ENCODE data around the gene POU2F1. TPM values are rescaled to one million over a fixed set of nuclear protein-coding genes. Genes with fewer than 3 reads are reported as not detected.
A peak's percentile ranks its signal among the peaks of the same experiment; 100 is the strongest.

POU2F1 gene
- total RNA-seq, 1 experiment from 2014 or later: 19.0 TPM

DNA sequence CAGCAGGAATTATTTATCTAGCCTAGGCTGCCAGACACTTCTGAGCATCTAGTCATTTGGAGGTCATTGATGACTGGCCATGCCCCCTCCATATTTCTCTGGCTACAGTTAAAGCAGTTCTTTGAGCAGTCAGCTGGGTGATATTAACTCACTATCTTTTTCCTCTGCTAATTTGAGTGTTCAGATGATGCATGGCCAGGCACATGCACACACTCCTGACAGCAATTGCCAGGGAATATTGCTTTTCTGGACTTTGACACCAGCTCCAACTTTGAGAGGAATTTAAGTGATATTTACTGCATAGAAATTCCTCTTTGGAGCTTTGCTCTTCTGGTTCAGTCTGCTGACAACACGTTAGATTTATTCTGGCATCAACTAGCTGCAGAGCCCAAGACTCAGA is 245.1 kb downstream of the POU2F1 start:
- DNase-seq (ENCODE audit: low spot score): peak; percentile 73
- in situ Hi-C loops (cut with HindIII; ENCODE audit: low sequenced_read_pairs): no loop called here

- in situ Hi-C loops (cut with HindIII; ENCODE audit: low sequenced_read_pairs): no loop called here
- peak; percentile 75 for DNase-seq (ENCODE audit: low spot score)
These were observed 246.5 kb downstream of the POU2F1 start for GRCh38 chr1:167467126-167467710.

GRCh38 chr1:167467752-167468151 is 247.1 kb downstream of the POU2F1 start:
- in situ Hi-C loops (cut with HindIII; ENCODE audit: low sequenced_read_pairs): no loop called here
- no peak for DNase-seq (ENCODE audit: low spot score)

DNA sequence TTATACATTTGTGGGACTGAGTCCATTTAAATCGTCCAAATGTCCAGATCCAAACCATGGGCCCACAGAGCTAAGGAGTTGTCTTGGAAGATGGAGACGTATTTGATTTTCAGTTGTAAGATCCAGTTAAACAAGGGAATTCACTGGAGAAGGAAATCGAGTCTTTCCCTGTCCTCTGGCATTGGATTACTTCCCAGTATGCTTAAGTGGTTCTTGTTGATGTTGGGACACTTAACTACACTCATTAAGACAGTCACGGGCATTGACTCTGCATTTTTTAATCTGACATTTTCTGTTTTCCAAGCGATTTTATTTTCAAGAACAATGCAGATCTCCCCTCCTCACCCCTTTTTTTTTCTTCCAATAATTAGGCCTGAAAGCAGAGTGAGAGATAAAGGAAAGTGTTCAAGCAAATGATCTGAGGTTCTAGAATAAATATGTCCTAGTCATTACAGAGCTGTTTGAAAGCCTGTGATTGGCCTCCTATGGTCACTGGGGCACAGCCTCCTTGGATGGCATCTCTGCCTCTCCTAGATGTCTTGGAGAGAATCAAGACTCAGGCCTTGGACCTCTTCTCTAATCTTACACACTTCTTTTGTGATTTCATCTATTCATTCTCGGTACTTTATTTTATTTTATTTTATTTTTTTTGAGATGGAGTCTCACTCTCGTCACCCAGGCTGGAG is 248.7 kb downstream of the POU2F1 start:
- no peak for DNase-seq (ENCODE audit: low spot score)
- in situ Hi-C loops (cut with HindIII; ENCODE audit: low sequenced_read_pairs): no loop called here

- in situ Hi-C loops (cut with HindIII; ENCODE audit: low sequenced_read_pairs): no loop called here
- DNase-seq (ENCODE audit: low spot score): no peak
These were observed 250.9 kb downstream of the POU2F1 start for GRCh38 chr1:167471568-167471967.

- in situ Hi-C loops (cut with HindIII; ENCODE audit: low sequenced_read_pairs): no loop called here
- DNase-seq (ENCODE audit: low spot score): no peak
These were observed 252.3 kb downstream of the POU2F1 start for GRCh38 chr1:167472752-167473521.

- DNase-seq (ENCODE audit: low spot score): no peak
- in situ Hi-C loops (cut with HindIII; ENCODE audit: low sequenced_read_pairs): no loop called here
These were observed 253.1 kb downstream of the POU2F1 start for GRCh38 chr1:167473761-167474160.

DNA sequence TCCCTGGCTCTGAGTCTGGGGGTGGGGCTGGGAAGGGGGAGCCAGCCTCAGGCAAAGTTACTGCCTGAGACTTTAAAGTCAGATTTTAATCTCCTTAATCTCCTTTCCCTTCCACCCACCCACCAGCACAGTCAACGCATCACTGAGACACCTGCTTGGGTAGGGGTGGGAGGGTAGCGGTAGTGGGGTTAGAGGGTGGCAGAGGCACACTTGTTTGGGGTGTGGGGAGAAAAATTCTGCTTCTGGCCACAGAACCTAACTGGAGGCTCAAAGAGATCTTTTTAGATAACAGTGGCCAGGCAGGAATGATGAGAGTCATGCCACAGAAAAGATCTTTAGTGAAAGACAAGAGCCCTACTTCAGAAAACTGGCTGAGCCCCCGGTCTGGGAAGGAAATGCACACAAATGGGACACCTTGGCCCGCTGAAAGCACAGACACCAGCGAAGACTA is 253.5 kb downstream of the POU2F1 start:
- DNase-seq (ENCODE audit: low spot score): no peak
- in situ Hi-C loops (cut with HindIII; ENCODE audit: low sequenced_read_pairs): no loop called here

GRCh38 chr1:167476061-167476460 is 255.4 kb downstream of the POU2F1 start:
- in situ Hi-C loops (cut with HindIII; ENCODE audit: low sequenced_read_pairs): no loop called here
- DNase-seq (ENCODE audit: low spot score): no peak

Other genes with a start within 250 kb of the POU2F1 start
- 0.86 and 1.6 TPM in 2 replicates for gene ILDR2, start 245.3 kb upstream of the POU2F1 start, total RNA-seq (2014; rRNA removed; shearing (Covaris generic))
- gene MAEL, start 231.6 kb upstream of the POU2F1 start, total RNA-seq (2014; rRNA removed; shearing (Covaris generic)): not detected in 2 replicates
- 0.12 and 1.1 TPM in 2 replicates for gene GPA33, start 130.5 kb upstream of the POU2F1 start, total RNA-seq (2014; rRNA removed; shearing (Covaris generic))
- gene STYXL2, start 126.8 kb upstream of the POU2F1 start, total RNA-seq (2014; rRNA removed; shearing (Covaris generic)): 0.10 and 0.68 TPM in 2 replicates

All from G401 (cell line).